WERI-Rb-1 (cell line): ENCODE measurements around the gene ZFPM1.

Experiments
- DNase-seq: peaks from one replicate; pipeline ENCODE4 v3.0.0-alpha.2; 2020
- H3K27ac ChIP-seq: fragments of 250-450 bp; sonication (Bioruptor Pico); 2 replicates; pipeline ENCODE4 v1.5.1; 2020; ENCODE audit warnings: mild to moderate bottlenecking, moderate library complexity
- H3K27me3 ChIP-seq: fragments of 250-450 bp; sonication (Bioruptor Pico); 2 replicates; pipeline ENCODE4 v1.5.1; 2021; ENCODE audit warnings: mild to moderate bottlenecking, low read depth, moderate library complexity; ENCODE audit not compliant: insufficient read depth, severe bottlenecking
- H3K36me3 ChIP-seq: fragments of 250-450 bp; sonication (Bioruptor Pico); 2 replicates; pipeline ENCODE4 v1.5.1; 2020; ENCODE audit warnings: mild to moderate bottlenecking, moderate library complexity
- H3K4me3 ChIP-seq: 2 replicates; pipeline ENCODE4 v1.5.1; 2011; ENCODE audit warnings: low read depth, mild to moderate bottlenecking, control low read depth, low read length
- H3K9me3 ChIP-seq: fragments of 250-450 bp; sonication (Bioruptor Pico); 2 replicates; pipeline ENCODE4 v1.5.1; 2021; ENCODE audit warnings: mild to moderate bottlenecking, moderate library complexity; ENCODE audit not compliant: severe bottlenecking
- TF ChIP-seq, protein P1 (sequence below): IDR thresholded peaks from 2 replicates; pipeline ENCODE4 v1.5.1; 2011; ENCODE audit warnings: low read depth, mild to moderate bottlenecking, control low read depth, inconsistent platforms, low read length

ZFPM1 gene

DNA sequence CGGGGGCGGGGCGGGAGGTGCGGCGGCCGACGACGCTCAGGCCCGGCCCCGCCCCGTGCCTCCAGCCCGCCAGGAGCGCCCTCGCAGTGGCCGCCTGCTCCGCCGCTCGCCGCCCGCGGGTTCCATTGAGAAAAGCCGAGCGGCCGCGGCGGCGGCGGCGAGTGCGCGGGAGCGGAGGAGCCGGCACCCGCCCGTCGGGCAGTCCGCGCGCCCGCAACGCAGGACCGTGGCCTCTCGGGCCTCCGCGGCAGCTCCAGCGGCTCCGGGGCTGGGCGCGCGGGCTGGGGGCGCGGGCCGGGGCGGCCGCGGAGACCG lies at the start of gene ZFPM1:
ZFPM1 (plus strand) TSS at position 64 of the 315 bp plus-strand sequence. CDS start 359 bp downstream, outside the sequence.
- Histone ChIP-seq H3K4me3 (peak within 1 kb of the TSS; percentile 50), H3K27ac (peak within 1 kb of the TSS; percentile 64), H3K36me3 (no peaks in the 10 kb centered on the region), H3K9me3 (no peaks in the 10 kb centered on the region), H3K27me3 (no peaks in the 10 kb centered on the region)
- DNase-seq = no peak
- TF ChIP-seq, protein P1, sequence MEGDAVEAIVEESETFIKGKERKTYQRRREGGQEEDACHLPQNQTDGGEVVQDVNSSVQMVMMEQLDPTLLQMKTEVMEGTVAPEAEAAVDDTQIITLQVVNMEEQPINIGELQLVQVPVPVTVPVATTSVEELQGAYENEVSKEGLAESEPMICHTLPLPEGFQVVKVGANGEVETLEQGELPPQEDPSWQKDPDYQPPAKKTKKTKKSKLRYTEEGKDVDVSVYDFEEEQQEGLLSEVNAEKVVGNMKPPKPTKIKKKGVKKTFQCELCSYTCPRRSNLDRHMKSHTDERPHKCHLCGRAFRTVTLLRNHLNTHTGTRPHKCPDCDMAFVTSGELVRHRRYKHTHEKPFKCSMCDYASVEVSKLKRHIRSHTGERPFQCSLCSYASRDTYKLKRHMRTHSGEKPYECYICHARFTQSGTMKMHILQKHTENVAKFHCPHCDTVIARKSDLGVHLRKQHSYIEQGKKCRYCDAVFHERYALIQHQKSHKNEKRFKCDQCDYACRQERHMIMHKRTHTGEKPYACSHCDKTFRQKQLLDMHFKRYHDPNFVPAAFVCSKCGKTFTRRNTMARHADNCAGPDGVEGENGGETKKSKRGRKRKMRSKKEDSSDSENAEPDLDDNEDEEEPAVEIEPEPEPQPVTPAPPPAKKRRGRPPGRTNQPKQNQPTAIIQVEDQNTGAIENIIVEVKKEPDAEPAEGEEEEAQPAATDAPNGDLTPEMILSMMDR = no peak

DNA sequence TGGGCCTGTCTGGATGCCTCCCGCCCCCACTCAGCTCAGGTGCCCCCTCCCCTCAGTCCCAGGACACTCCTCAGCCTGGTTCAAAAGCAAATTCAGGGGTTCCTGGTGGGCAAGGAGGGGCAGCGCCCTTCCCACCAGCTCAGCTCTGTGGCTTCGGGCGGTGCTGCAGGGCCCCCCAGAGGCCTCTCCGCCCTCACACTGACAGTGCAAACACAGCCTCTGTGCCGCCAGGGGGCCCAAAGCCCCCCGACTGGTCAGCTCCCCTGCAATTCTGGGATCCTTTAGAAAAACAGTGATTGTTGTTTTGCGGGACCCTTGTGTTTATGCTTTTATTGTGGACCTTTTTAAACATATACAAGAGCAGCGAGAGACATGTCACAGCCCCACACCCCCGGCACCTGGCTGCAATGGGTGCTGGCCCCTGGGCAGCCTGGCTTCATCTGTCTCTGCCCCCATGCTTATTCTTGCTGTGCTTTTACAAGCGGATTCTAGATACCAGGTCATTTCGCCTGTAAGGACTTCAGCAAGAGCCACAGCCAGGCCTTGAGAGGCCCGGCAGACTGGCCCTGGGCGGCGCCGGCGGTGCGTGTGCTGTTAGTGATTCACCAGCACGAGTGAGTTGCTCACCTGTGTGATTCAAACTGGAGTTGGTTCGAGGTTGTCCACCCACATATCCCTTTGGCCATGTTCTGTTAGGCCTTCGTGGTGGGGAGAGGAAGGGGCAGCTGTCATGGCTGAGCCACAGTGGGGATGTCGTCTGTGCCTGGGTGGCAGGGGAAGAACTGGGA lies 49.1 kb upstream of the ZFPM1 start:
- Histone ChIP-seq H3K36me3 (no peaks in the 10 kb centered on the region), H3K27ac (no peak overlapping the region), H3K4me3 (no peak overlapping the region), H3K27me3 (no peaks in the 10 kb centered on the region), H3K9me3 (no peaks in the 10 kb centered on the region)
- DNase-seq = no peak
- TF ChIP-seq, protein P1 = no peak

DNA sequence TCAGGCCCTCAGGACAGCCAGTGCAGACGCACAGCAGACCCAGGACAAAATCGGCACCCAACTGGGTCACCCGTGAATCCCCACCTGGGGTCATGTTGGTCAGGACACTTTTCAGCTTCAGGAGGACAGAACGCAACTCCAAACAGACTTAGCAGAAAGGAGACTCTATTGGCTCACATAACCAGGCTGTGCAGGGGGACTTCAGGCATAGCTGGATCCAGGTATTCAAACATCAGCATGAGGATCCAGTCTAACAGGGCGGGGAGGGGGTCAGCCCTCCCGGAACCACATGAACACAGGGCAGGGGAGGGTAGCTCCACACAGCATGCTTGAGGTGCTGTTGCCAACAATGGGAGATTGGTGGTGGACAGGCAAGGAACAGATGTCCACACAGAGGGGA lies 48.3 kb upstream of the ZFPM1 start:
- H3K27me3 ChIP-seq = no peaks in the 10 kb centered on the region
- no peak overlapping the region for H3K4me3 ChIP-seq
- DNase-seq = no peak
- H3K36me3 ChIP-seq = no peaks in the 10 kb centered on the region
- no peak overlapping the region for H3K27ac ChIP-seq
- TF ChIP-seq, protein P1 = no peak
- no peaks in the 10 kb centered on the region for H3K9me3 ChIP-seq

DNA sequence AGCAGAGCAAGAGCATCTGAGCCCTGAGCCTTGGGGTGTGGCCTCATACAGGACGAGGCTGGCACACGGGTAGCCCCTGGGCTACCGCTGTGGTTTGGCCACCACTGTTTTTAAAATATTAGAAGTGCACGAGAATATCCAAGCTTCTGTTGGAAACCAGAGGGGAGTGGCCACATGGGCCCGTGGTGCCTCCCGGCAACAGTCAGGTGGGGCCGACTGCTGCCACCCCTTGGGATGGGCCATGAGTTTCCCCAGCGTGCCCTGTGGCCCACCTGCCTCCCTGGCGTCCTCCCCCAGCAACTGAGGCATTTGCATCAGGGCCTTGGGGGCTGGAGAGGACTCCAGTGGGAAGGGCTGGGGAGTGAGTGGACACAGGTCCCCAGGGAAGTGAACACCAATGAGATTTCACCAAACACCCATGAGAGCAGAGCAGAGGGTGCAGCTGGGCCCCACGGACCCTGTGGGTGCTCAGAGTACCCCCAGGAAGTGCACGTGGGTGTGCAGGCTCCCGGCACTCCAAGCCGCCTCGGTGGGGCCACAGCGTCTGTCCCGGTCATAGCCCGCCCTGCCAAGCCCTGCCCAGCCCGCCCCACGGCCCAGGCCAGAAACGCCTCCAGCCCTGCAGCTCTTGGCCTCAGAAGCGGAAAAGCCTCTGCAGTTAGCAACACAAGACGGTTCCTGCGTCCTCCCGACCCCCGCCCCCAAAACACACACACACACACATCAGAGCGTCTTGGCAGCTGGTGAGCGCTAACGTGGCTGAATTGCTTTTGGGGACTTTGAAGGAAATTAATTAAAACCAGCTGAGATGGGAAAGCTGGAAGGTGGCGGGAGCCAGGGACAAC lies 47.6 kb upstream of the ZFPM1 start:
- TF ChIP-seq, protein P1 = no peak
- no peak overlapping the region for H3K4me3 ChIP-seq
- H3K36me3 ChIP-seq = no peaks in the 10 kb centered on the region
- H3K9me3 ChIP-seq = no peaks in the 10 kb centered on the region
- no peak overlapping the region for H3K27ac ChIP-seq
- H3K27me3 ChIP-seq = no peaks in the 10 kb centered on the region
- DNase-seq = no peak

DNA sequence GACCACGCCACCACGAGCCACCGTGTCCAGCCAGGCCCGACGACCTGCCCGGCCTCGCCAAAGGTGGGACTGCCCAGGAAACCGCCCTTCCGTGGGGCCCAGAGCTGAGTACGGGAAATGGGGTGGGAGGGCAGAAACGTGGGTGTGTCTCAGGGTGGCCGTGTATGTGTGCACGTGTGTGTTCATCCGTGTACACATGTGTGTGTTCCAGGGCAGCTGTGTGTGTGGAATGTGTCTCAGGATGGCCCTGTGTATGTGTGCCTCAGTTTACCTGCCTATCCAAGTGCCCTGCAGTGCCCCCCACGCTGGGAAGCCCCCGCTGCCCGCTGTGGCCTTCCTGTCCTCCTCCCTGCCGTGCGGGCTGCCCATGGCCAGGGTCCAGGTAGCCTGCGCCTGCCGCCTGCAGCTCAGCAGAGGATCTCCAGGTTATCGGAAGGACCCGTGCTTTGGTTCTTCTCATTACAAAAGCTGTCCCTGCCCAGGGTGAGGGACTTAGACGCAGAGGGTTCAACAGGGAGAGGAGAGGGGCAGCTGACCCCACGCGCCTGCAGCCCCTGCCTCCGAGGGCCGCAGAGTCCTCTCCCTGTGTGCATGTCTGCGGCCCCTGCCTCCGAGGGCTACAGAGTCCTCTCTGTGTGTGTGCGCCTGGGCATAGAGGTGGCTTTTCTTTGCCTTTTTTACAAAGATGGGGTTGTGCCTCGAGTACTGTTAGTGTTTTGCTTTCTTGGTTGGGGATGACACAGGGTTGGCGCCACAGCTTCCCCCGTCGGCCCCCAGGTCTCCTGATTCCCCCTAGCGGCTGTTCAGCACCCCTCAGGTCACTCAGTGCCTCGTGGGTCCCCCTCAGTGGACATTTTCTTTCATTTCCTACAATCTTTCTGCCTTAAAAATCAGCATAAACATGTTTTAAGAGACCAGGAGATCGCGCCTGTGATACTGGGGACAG lies 46.7 kb upstream of the ZFPM1 start:
- Histone ChIP-seq H3K9me3 (no peaks in the 10 kb centered on the region), H3K4me3 (no peak overlapping the region), H3K36me3 (no peaks in the 10 kb centered on the region), H3K27ac (no peak overlapping the region), H3K27me3 (no peaks in the 10 kb centered on the region)
- DNase-seq = no peak
- TF ChIP-seq, protein P1 = no peak
